Breast epithelium (tissue), 3 donors: ENCODE data around the gene TMA16.

Experiments
- CTCF ChIP-seq, 3 donors: fragments of 450-650 bp; IDR thresholded peaks; one replicate each; pipeline ENCODE4 v1.5.1; 2016 to 2017; ENCODE audit warnings: antibody characterized with exemption in 3 of 3, mild to moderate bottlenecking in 3 of 3, moderate library complexity in 3 of 3
- POLR2AphosphoS5 ChIP-seq, 3 donors: sonication (generic); formaldehyde crosslinking; IDR thresholded peaks; one replicate each; pipeline ENCODE4 v1.6.1; 2017; ENCODE audit warnings: antibody characterized with exemption in 3 of 3

- TF ChIP-seq CTCF (IDR thresholded peaks at IDR 0.05) (no peak), POLR2AphosphoS5 (IDR thresholded peaks at IDR 0.05) (no peak)
These were observed 6.1 kb downstream of the TMA16 start for GRCh38 chr4:163500586-163500985.
